Measurements from ENCODE around the gene UCN. TPM values are rescaled to one million over a fixed set of nuclear protein-coding genes. Genes with fewer than 3 reads are reported as not detected.

Gene UCN
- total and polyA plus RNA-seq, 10 of the 15 experiments (the other 5 are each of a cell fraction or from before 2014, with no cell fraction given) = 0.10 to 3.8 (median 1.1) TPM; not detected in 1

DNA sequence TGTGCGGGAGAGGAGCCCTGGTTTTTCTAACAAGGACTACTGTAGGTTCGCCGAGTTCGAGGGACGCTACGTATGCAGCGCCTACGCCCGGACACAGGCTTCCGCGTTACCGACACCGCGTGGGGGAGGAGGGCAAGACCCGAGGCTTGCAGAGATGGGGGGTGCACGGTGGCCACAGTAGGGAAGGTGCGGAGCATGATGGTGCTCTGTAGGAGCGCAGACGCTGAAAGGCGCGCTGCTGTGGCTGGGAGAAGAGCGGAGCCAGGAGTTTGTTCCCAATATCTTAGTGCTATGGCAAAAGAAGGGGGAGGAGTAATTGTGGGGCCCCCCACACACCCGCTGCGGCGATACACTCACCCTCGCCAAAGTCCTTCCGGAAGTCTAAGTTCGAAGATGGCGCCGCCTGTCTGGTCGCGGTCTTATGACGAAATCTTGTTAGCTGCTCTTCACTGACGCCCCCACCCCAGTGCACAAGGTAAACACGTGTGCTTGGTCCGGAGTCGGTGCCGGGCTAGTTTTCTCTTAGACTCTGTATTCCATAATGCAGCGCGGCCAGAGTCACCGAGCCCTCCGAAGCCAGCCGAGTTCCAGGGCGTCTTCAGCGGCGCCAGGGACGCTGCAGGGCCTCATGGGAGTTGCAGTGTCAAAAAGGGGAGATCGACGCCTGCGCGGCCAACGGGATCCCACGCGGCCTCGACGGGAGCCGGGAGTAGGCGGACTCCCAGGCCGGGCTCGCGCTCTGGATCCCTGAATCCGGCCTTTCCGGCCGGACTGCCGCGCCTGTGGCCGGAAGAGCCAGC lies 48.3 kb upstream of the UCN start, which contains the start of gene GTF3C2 (continued):
- TF ChIP-seq, protein P1, sequence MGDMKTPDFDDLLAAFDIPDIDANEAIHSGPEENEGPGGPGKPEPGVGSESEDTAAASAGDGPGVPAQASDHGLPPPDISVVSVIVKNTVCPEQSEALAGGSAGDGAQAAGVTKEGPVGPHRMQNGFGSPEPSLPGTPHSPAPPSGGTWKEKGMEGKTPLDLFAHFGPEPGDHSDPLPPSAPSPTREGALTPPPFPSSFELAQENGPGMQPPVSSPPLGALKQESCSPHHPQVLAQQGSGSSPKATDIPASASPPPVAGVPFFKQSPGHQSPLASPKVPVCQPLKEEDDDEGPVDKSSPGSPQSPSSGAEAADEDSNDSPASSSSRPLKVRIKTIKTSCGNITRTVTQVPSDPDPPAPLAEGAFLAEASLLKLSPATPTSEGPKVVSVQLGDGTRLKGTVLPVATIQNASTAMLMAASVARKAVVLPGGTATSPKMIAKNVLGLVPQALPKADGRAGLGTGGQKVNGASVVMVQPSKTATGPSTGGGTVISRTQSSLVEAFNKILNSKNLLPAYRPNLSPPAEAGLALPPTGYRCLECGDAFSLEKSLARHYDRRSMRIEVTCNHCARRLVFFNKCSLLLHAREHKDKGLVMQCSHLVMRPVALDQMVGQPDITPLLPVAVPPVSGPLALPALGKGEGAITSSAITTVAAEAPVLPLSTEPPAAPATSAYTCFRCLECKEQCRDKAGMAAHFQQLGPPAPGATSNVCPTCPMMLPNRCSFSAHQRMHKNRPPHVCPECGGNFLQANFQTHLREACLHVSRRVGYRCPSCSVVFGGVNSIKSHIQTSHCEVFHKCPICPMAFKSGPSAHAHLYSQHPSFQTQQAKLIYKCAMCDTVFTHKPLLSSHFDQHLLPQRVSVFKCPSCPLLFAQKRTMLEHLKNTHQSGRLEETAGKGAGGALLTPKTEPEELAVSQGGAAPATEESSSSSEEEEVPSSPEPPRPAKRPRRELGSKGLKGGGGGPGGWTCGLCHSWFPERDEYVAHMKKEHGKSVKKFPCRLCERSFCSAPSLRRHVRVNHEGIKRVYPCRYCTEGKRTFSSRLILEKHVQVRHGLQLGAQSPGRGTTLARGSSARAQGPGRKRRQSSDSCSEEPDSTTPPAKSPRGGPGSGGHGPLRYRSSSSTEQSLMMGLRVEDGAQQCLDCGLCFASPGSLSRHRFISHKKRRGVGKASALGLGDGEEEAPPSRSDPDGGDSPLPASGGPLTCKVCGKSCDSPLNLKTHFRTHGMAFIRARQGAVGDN (IDR thresholded peaks at IDR 0.05) = no peak
- TF ChIP-seq ATF7 (IDR thresholded peaks at IDR 0.05; ENCODE audit: low read depth) (peak; percentile 97), NBN (IDR thresholded peaks at IDR 0.05) (peak; percentile 94), FOXM1 (IDR thresholded peaks at IDR 0.05; ENCODE audit: low read depth, low read length) (no peak), STAT1 (conservative IDR thresholded peaks at IDR 0.05) (no peak; the same call in 1 of the 2 replicates), YBX1 (IDR thresholded peaks at IDR 0.05) (no peak), RAD21 (IDR thresholded peaks at IDR 0.05; ENCODE audit: insufficient read depth, low read depth, low read length) (no peak), FOS (IDR thresholded peaks at IDR 0.05; ENCODE audit: borderline replicate concordance, extremely low read depth, insufficient read length) (no peak), ZBED1 (IDR thresholded peaks at IDR 0.05; ENCODE audit: borderline replicate concordance) (no peak), CHD4 (IDR thresholded peaks at IDR 0.05) (no peak), TAF1 (IDR thresholded peaks at IDR 0.05; ENCODE audit: borderline replicate concordance, low read depth, low read length) (peak; percentile 69; the same call in 1 of the 2 replicates), MEF2A (IDR thresholded peaks at IDR 0.05; ENCODE audit: insufficient read depth, low read depth, low read length) (no peak), ZSCAN29 (IDR thresholded peaks at IDR 0.05) (no peak)
- TF ChIP-seq, protein P2, sequence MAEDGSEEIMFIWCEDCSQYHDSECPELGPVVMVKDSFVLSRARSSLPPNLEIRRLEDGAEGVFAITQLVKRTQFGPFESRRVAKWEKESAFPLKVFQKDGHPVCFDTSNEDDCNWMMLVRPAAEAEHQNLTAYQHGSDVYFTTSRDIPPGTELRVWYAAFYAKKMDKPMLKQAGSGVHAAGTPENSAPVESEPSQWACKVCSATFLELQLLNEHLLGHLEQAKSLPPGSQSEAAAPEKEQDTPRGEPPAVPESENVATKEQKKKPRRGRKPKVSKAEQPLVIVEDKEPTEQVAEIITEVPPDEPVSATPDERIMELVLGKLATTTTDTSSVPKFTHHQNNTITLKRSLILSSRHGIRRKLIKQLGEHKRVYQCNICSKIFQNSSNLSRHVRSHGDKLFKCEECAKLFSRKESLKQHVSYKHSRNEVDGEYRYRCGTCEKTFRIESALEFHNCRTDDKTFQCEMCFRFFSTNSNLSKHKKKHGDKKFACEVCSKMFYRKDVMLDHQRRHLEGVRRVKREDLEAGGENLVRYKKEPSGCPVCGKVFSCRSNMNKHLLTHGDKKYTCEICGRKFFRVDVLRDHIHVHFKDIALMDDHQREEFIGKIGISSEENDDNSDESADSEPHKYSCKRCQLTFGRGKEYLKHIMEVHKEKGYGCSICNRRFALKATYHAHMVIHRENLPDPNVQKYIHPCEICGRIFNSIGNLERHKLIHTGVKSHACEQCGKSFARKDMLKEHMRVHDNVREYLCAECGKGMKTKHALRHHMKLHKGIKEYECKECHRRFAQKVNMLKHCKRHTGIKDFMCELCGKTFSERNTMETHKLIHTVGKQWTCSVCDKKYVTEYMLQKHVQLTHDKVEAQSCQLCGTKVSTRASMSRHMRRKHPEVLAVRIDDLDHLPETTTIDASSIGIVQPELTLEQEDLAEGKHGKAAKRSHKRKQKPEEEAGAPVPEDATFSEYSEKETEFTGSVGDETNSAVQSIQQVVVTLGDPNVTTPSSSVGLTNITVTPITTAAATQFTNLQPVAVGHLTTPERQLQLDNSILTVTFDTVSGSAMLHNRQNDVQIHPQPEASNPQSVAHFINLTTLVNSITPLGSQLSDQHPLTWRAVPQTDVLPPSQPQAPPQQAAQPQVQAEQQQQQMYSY (CRISPR knock-in tag; IDR thresholded peaks at IDR 0.05) = no peak
- TF ChIP-seq, protein P3, sequence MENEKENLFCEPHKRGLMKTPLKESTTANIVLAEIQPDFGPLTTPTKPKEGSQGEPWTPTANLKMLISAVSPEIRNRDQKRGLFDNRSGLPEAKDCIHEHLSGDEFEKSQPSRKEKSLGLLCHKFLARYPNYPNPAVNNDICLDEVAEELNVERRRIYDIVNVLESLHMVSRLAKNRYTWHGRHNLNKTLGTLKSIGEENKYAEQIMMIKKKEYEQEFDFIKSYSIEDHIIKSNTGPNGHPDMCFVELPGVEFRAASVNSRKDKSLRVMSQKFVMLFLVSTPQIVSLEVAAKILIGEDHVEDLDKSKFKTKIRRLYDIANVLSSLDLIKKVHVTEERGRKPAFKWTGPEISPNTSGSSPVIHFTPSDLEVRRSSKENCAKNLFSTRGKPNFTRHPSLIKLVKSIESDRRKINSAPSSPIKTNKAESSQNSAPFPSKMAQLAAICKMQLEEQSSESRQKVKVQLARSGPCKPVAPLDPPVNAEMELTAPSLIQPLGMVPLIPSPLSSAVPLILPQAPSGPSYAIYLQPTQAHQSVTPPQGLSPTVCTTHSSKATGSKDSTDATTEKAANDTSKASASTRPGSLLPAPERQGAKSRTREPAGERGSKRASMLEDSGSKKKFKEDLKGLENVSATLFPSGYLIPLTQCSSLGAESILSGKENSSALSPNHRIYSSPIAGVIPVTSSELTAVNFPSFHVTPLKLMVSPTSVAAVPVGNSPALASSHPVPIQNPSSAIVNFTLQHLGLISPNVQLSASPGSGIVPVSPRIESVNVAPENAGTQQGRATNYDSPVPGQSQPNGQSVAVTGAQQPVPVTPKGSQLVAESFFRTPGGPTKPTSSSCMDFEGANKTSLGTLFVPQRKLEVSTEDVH (IDR thresholded peaks at IDR 0.05; ENCODE audit: low read depth, partially characterized antibody) = peak; percentile 77
- TF ChIP-seq, protein P4, sequence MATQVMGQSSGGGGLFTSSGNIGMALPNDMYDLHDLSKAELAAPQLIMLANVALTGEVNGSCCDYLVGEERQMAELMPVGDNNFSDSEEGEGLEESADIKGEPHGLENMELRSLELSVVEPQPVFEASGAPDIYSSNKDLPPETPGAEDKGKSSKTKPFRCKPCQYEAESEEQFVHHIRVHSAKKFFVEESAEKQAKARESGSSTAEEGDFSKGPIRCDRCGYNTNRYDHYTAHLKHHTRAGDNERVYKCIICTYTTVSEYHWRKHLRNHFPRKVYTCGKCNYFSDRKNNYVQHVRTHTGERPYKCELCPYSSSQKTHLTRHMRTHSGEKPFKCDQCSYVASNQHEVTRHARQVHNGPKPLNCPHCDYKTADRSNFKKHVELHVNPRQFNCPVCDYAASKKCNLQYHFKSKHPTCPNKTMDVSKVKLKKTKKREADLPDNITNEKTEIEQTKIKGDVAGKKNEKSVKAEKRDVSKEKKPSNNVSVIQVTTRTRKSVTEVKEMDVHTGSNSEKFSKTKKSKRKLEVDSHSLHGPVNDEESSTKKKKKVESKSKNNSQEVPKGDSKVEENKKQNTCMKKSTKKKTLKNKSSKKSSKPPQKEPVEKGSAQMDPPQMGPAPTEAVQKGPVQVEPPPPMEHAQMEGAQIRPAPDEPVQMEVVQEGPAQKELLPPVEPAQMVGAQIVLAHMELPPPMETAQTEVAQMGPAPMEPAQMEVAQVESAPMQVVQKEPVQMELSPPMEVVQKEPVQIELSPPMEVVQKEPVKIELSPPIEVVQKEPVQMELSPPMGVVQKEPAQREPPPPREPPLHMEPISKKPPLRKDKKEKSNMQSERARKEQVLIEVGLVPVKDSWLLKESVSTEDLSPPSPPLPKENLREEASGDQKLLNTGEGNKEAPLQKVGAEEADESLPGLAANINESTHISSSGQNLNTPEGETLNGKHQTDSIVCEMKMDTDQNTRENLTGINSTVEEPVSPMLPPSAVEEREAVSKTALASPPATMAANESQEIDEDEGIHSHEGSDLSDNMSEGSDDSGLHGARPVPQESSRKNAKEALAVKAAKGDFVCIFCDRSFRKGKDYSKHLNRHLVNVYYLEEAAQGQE (IDR thresholded peaks at IDR 0.05; ENCODE audit: low read depth, low read length) = no peak

Data from GM12878 (cell line).